HUES64 (cell line): Measurements from ENCODE around the gene LCN10.

Source experiments
- H3K27ac ChIP-seq: 2 replicates; pipeline ENCODE4 v1.7.0; 2013; ENCODE audit warnings: low read depth, low read length, inconsistent platforms
- H3K27me3 ChIP-seq: 2 replicates; pipeline ENCODE4 v1.6.1; 2013; ENCODE audit warnings: mild to moderate bottlenecking, low read length; ENCODE audit not compliant: insufficient read depth
- H3K36me3 ChIP-seq: 2 replicates; pipeline ENCODE4 v1.6.1; 2013; ENCODE audit warnings: mild to moderate bottlenecking, low read length; ENCODE audit not compliant: insufficient read depth
- H3K4me1 ChIP-seq: 2 replicates; pipeline ENCODE4 v1.6.1; 2013; ENCODE audit warnings: mild to moderate bottlenecking, low read length, moderate library complexity; ENCODE audit not compliant: insufficient read depth
- H3K4me3 ChIP-seq: 2 replicates; pipeline ENCODE4 v1.5.1; 2013; ENCODE audit warnings: mild to moderate bottlenecking, low read length, moderate library complexity
- H3K9ac ChIP-seq: 2 replicates; pipeline ENCODE4 v1.6.1; 2013; ENCODE audit warnings: mild to moderate bottlenecking, low read depth, low read length
- H3K9me3 ChIP-seq: 2 replicates; pipeline ENCODE4 v1.6.1; 2013; ENCODE audit warnings: low read depth, low read length; ENCODE audit not compliant: insufficient read depth
- WGBS: fragments of 150-250, 120-280 bp; methylation state at CpG from one replicate; pipeline ENCODE4 v1.1.7; 2013; ENCODE audit warnings: missing lambda C conversion rate; 5-methylcytosine and 5-hydroxymethylcytosine counted together

LCN10 gene

DNA sequence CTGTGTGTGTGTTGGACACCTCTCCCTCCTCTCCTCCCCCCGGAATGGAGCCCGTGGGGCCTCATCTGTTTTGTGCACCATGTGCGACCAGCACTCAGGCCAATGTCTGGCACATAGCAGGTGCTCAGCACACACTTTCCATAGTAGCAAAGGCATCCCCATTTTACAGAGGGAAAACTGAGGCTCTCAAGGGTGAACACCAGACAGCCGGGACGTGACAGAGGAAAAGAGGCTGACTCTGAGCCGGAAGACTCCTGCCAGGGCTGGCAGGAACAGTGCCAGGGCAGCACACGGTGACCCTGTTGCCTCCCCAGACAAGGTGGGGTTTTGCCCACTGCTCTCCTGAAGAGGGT is 53.7 kb downstream of the LCN10 start:
- WGBS, result 91% methylated on average over 7 of the region's 7 CpGs
- no peaks in the 10 kb centered on the region for H3K9me3 ChIP-seq
- no peaks in the 10 kb centered on the region for H3K36me3 ChIP-seq
- H3K27me3 ChIP-seq, result peaks cover 20% of the 10 kb centered on the region
- H3K27ac ChIP-seq, result no peak overlapping the region
- H3K4me3 ChIP-seq, result no peak overlapping the region
- H3K9ac ChIP-seq, result no peak overlapping the region
- peaks cover 14% of the 10 kb centered on the region for H3K4me1 ChIP-seq

DNA sequence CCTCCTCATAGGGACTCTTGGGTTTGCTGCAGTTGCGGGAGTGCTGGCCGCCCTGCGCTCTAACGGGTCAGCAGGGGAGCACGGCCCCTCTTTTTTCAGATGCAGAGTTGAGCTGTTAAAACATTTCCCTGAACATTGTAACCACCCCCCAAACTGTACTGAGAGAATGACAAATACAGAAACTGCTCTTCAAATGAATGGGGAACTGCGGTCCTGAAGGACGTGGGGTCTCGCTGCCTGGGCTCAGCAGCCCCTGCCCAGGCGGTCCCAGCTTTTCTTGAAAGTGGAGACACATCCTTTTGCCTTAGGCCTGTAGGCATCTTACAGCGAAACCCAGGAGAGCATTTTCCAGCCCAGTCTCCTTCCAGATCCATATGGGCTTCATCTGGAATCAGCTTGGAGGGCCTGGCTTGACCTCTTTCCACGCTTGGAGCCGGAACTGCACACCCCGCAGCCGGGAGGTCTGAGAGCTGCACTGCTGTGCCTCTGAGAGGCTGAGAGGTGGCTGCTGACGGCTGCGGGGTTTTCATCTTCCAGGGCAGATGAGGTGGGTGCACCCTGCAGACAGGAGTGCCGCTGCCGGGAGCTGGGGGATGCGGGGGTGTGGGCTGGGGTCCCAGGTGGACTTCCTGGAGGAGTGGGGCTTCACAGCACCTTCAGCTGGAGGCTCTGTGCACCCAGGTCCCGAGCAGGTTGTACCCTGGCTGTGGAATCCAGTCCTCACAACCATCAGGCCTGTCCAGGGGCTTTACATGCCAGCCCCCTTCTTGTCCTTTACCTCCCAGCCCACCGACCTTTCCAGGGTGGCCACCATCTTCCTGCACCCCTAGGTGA is 54.2 kb downstream of the LCN10 start:
- Histone ChIP-seq H3K27me3 (peaks cover 20% of the 10 kb centered on the region), H3K27ac (no peak overlapping the region; the same call in 1 of the 2 replicates), H3K9me3 (no peaks in the 10 kb centered on the region), H3K4me1 (peaks cover 12% of the 10 kb centered on the region; the same call in 1 of the 2 replicates), H3K36me3 (no peaks in the 10 kb centered on the region), H3K4me3 (peak overlapping the region; percentile 41; the same call in 1 of the 2 replicates), H3K9ac (no peak overlapping the region)
- WGBS, result 56% methylated on average over 21 of the region's 21 CpGs
